ENCODE measurements around the gene ZNF558.
"Not testable (repeated sequence)": the region's sequence is repeated elsewhere in the genome, so short reads cannot be mapped to it uniquely, and the experiment has no call there.

The ZNF558 gene

DNA sequence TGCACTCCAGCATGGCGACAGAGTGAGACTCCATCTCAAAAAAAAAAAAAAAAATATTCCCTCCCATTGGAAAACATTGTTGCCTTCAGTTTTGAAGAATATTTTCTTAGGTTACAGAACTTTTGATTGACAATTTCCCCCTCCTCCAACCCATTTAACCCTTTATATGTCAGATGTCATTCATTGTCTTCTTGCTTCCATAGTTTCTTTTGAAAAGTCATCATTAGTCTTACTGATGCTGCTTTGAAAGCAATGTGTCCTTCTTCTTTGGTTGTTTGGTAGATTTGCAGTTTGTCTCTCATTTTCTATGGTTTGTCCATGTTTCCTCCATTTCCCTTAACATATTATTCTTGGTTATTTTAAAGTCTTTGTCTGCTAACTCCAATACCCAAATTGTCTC lies 25.4 kb downstream of the ZNF558 start:
- no peak for DNase-seq (ENCODE audit: low read depth, low spot score)

DNA sequence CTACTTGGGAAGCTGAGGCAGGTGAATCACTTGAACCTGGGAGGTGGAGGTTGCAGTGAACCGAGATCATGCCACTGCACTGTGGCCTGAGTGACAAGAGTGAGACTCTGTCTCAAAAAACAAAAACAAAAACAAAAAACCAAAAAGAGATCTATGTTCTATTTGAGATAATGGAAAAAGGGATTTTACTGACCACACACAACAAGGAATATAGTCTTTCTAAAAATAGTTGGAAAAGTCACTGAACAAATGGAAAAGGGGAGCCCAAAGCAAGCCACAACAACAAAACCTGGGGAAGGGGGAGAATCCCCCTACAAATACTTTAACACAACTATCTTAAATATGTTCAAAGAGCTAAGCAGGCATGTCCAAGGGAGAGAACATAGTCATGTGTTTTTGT lies 37.3 kb downstream of the ZNF558 start:
- no peak for DNase-seq (ENCODE audit: low read depth, low spot score)

DNA sequence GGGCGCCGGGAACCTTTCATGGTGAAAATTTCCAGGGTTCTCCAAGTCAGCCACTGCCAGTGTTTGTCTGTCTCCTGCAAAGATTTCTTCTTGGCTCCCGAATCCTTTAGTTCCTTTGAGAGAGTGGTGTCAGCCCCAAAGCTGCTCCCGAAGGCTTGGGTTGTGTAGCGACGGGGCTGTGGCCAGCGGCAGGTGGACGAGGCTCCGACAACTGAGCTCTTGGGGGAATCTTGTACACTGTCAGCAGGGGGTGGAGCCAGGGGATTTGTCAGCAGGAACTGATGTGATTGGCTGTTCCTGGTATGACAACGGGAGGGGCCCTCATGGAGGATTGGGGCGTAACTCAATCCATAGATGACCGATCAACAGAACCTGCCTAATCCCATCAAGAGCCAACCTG lies 58.5 kb downstream of the ZNF558 start:
- not testable (repeated sequence) for DNase-seq (ENCODE audit: low read depth, low spot score)

DNA sequence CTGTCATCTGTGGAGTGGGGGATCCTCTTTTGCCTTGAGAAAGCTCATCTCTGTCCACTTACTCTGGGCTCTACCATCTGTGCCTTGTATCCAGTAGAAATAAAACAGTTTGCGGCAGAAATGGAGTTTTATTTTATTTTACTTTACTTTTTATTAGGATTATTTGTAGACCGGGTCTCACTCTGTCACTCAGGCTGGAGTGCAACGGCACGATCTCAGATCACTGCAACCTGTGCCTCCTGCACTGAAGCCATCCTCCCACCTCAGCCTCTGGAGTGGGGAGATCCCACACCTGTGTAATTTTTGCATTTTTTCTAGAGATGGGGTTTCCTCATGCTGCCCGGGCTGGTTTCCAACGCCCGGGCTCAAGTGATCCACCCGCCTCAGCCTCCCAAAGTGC lies 62.8 kb downstream of the ZNF558 start:
- DNase-seq (ENCODE audit: low read depth, low spot score) = not testable (repeated sequence)

DNA sequence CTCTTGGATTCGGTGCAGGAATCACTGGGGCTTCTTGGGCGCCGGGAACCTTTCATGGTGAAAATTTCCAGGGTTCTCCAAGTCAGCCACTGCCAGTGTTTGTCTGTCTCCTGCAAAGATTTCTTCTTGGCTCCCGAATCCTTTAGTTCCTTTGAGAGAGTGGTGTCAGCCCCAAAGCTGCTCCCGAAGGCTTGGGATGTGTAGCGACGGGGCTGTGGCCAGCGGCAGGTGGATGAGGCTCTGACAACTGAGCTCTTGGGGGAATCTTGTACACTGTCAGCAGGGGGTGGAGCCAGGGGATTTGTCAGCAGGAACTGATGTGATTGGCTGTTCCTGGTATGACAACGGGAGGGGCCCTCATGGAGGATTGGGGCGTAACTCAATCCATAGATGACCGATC lies 64.8 kb downstream of the ZNF558 start:
- not testable (repeated sequence) for DNase-seq (ENCODE audit: low read depth, low spot score)

Measured in activated CD4-positive, CD25-positive, alpha-beta regulatory T cell treated with anti-CD3 and anti-CD28 coated beads, Interleukin-2, amount 50 U/mL, for 16 hours (primary cell).